Colonic mucosa (tissue), 4 donors: ENCODE results near the gene EDEM2. TPM values are rescaled to one million over a fixed set of nuclear protein-coding genes. Genes with fewer than 3 reads are reported as not detected.
"Not testable (repeated sequence)": the region's sequence is repeated elsewhere in the genome, so short reads cannot be mapped to it uniquely, and the experiment has no call there.

Experiments
- DNase-seq: peaks from one replicate; pipeline ENCODE4 v3.0.0-alpha.2; 2020
- H3K27ac ChIP-seq: fragments of 200-600 bp; one replicate; pipeline ENCODE4 v1.8.0; 2021
- H3K27me3 ChIP-seq: fragments of 200-600 bp; one replicate; pipeline ENCODE4 v1.8.0; 2021
- H3K36me3 ChIP-seq: fragments of 200-600 bp; one replicate; pipeline ENCODE4 v1.8.0; 2021
- H3K4me1 ChIP-seq: fragments of 200-600 bp; one replicate; pipeline ENCODE4 v1.8.0; 2021; ENCODE audit warnings: mild to moderate bottlenecking
- H3K4me3 ChIP-seq: fragments of 200-600 bp; one replicate; pipeline ENCODE4 v1.8.0; 2021
- H3K9ac ChIP-seq, 2 donors: one replicate each; pipeline ENCODE4 v1.7.0; 2013; ENCODE audit warnings: control low read depth in 2 of 2, low read depth in 2 of 2, low read length in 2 of 2
- H3K9me3 ChIP-seq: fragments of 200-600 bp; one replicate; pipeline ENCODE4 v1.8.0; 2021
- intact Hi-C: fragments of 100-400 bp; cut with DNase I; formaldehyde crosslinking; loops from one replicate; pipeline ENCODE4 v1.14.1; 2022
- total RNA-seq, 2 donors: library from RNA; stranded (reverse); fragmentation: NEBNext Ultra II Directional in 1 of 2; extraction: Animal tissue kit (Norgen Biotek cat#: 25700) in 1 of 2; gene quantifications; one replicate each; pipeline ENCODE4 v1.2.1, GENCODE V29; 2021
- TF ChIP-seq, protein P1 (sequence below): fragments of 200-600 bp; IDR thresholded peaks from one replicate; pipeline ENCODE4 v1.8.0; 2022; ENCODE audit warnings: antibody characterized with exemption, mild to moderate bottlenecking
- donor health status: healthy.
- donor health status: DM: no; HTN: no; CAD: no.
- donor health status: DM: no; HTN: no; CAD: no.

The EDEM2 gene
- total RNA-seq, 2 donors from 2014 or later: 28.0 to 36.0 TPM

DNA sequence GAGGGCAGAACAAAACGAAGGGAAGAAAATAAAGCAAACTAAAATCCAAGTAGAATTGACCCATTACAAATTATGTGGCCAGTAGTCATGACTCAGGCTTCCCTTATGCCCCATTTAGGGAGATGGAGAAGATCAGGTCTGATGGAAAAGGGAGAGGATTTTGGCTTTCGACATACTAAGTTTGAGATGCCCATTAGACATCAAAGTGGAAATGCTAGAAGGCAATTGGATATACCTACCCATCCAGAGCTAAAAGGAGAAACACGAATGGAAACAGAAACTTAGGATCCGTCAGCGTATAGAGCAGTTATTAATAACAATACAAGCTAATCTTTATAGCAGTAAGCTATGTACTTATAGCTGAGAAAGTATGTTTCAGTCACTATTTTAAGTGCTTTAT, 59.3 kb downstream of the EDEM2 start:
- peaks cover 10% of the 10 kb centered on the region for H3K4me1 ChIP-seq
- intact Hi-C loops: no loop called here
- no peak overlapping the region for H3K9ac ChIP-seq
- no peaks in the 10 kb centered on the region for H3K36me3 ChIP-seq
- no peaks in the 10 kb centered on the region for H3K9me3 ChIP-seq
- no peak overlapping the region for H3K4me3 ChIP-seq
- TF ChIP-seq, protein P1, sequence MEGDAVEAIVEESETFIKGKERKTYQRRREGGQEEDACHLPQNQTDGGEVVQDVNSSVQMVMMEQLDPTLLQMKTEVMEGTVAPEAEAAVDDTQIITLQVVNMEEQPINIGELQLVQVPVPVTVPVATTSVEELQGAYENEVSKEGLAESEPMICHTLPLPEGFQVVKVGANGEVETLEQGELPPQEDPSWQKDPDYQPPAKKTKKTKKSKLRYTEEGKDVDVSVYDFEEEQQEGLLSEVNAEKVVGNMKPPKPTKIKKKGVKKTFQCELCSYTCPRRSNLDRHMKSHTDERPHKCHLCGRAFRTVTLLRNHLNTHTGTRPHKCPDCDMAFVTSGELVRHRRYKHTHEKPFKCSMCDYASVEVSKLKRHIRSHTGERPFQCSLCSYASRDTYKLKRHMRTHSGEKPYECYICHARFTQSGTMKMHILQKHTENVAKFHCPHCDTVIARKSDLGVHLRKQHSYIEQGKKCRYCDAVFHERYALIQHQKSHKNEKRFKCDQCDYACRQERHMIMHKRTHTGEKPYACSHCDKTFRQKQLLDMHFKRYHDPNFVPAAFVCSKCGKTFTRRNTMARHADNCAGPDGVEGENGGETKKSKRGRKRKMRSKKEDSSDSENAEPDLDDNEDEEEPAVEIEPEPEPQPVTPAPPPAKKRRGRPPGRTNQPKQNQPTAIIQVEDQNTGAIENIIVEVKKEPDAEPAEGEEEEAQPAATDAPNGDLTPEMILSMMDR: no peak
- no peak overlapping the region for H3K27ac ChIP-seq
- no peak for DNase-seq
- no peaks in the 10 kb centered on the region for H3K27me3 ChIP-seq

- H3K4me1 ChIP-seq: peaks cover 10% of the 10 kb centered on the region
- TF ChIP-seq, protein P1: no peak
Measured at GRCh38 chr20:35087355-35087754, 59.8 kb downstream of the EDEM2 start.

DNA sequence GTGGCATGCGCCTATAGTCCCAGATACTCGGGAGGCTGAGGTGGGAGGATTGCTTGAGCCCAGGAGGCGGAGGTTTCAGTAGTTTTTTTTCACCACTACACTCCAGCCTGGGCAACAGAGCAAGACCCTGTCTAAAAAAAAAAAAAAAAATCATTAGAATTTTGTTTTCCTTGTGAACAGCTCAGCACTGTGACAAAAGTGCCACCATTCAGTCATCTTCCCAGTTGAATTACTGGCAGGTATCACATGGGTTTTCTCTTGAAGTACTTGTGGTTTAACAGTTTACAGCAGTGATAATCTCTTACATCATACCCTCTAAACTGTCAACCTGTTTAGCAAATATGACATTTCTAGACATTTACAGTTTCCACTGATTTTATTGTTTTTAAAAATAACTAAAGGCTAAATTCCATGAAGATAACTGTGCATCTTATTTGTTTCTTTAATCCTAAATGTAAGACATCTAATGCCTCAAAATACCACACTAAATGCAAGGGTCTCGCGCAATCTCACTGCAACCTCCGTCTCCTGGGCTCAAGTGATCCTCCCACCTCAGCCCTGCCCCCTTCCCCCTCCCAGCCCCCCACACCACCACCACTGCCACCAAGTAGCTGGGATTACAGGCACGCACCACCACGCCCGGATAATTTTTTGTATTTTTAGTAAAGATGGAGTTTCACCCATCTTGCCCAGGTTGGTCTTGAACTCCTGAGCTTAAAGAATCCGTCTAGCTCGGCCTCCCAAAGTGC, 61.5 kb downstream of the EDEM2 start:
- peaks cover 2% of the 10 kb centered on the region for H3K4me1 ChIP-seq
- H3K36me3 ChIP-seq: no peaks in the 10 kb centered on the region
- no peak overlapping the region for H3K4me3 ChIP-seq
- no peaks in the 10 kb centered on the region for H3K9me3 ChIP-seq
- DNase-seq: no peak
- H3K9ac ChIP-seq: no peak overlapping the region
- TF ChIP-seq, protein P1: no peak
- H3K27ac ChIP-seq: no peak overlapping the region
- no peaks in the 10 kb centered on the region for H3K27me3 ChIP-seq
- intact Hi-C loops: no loop called here

More at GRCh38 chr20:35087355-35087754, 59.8 kb downstream of the EDEM2 start:
- no peak overlapping the region for H3K9ac ChIP-seq
- no peak for DNase-seq
- H3K27me3 ChIP-seq: no peaks in the 10 kb centered on the region
- no peaks in the 10 kb centered on the region for H3K36me3 ChIP-seq
- intact Hi-C loops: no loop called here
- no peak overlapping the region for H3K27ac ChIP-seq
- no peak overlapping the region for H3K4me3 ChIP-seq
- H3K9me3 ChIP-seq: no peaks in the 10 kb centered on the region

DNA sequence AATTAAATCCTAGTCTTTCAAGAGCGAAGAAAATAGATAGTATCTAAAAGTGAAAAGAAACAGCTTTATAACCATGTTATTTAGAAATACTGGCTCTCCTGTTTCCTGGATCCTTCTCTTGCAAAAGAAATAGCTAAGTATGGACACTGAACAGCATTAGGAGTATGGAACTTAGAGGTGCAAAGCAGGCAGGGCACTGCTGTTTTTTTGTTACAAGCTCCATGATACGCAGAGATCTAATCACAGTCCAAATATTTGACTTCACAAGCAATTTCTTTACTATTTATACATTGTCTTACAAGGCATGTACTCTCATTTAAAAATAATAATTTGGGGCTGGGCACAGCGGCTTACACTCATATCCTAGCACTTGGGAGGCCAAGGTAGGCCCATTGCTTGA, 62.1 kb downstream of the EDEM2 start:
- Histone ChIP-seq H3K4me3 (no peak overlapping the region), H3K9ac (no peak overlapping the region), H3K9me3 (no peaks in the 10 kb centered on the region), H3K27me3 (no peaks in the 10 kb centered on the region), H3K27ac (no peak overlapping the region), H3K4me1 (no peaks in the 10 kb centered on the region), H3K36me3 (no peaks in the 10 kb centered on the region)
- intact Hi-C loops: no loop called here
- DNase-seq: no peak
- TF ChIP-seq, protein P1: no peak

DNA sequence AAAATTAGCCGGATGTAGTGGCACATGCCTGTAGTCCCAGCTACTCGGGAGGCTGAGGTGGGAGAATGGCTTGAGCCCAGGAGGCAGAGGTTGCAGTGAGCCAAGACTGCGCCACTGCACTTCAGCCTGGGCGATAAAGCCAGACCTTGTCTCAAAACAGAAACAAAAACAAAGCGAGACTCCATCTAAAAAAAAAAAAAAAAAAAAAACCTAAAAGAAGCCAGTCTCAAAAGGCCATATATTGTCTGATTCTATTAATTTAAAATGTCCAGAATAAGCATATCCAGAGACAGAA, 66.8 kb downstream of the EDEM2 start:
- H3K9ac ChIP-seq, H3K27me3 ChIP-seq, DNase-seq, intact Hi-C loops, H3K27ac ChIP-seq, H3K9me3 ChIP-seq, H3K4me1 ChIP-seq, H3K4me3 ChIP-seq: not testable (repeated sequence)
- peaks cover 13% of the 10 kb centered on the region for H3K36me3 ChIP-seq

DNA sequence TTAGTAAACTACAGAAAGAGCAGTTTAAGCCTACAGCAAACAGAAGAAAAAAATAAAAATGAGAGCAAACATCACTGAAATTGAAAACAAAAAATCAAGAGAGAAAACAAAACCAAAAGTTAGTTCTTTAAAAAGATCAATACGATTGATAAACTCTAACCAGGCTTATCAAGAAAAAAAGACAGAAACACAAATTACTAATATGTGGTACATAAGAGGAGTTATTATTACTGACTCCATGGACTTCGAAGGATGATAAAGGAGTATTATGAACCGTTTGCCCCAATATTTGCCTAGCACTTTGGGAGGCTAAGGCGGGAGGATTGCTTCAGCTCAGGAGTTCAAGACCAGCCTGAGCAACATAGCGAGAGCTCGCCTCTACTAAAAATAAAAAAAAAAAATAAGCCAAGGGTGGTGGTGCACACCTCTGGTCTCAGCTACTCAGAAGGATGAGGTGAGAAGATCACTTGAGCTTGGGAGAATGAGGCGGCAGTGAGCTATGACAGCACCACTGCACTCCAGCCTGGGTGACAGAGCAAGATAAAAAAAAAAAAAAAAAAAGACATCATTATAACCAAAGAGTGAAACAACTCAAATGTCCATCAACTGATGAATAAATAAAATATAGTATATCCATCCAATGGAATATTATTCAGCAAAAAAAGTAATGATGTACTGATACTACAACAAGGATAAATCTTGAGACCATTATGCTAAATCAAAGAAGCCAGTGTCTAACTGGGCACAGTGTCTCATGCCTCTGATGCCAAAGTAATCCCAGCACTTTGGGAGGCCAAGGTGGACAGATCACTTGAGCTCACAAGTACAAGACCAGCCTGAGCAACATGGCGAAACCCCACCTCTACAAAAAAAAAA, 67.4 kb downstream of the EDEM2 start:
- Histone ChIP-seq H3K4me3 (no peak overlapping the region), H3K27ac (no peak overlapping the region), H3K4me1 (no peaks in the 10 kb centered on the region), H3K36me3 (peaks cover 13% of the 10 kb centered on the region), H3K9ac (no peak overlapping the region), H3K27me3 (no peaks in the 10 kb centered on the region), H3K9me3 (no peaks in the 10 kb centered on the region)
- TF ChIP-seq, protein P1: no peak
- intact Hi-C loops: no loop called here
- no peak for DNase-seq
